WTC11 (cell line): ENCODE data around the gene PGF. TPM values are rescaled to one million over a fixed set of nuclear protein-coding genes. Genes with fewer than 3 reads are reported as not detected.

Experiments
- ATAC-seq: fragments of 200-7000 bp; cut with Tn5 transposase; 2 replicates; pipeline ENCODE4 v1.10.0; 2021; ENCODE audit warnings: mild to moderate bottlenecking, moderate library complexity
- CTCF ChIA-PET: fragments of 300-600 bp; sonication (Branson Sonifier 250); formaldehyde crosslinking; loops from one replicate; lab custom pipeline; 2021; ENCODE audit warnings: antibody characterized with exemption; lab: Charles Lee
- POLR2A ChIA-PET: fragments of 350-600 bp; sonication (Branson Sonifier 250); formaldehyde crosslinking; loops from one replicate; lab custom pipeline; 2021; ENCODE audit warnings: antibody characterized with exemption; lab: Charles Lee
- DNase-seq: peaks from one replicate; pipeline ENCODE4 v3.0.0; 2021; ENCODE audit warnings: low spot score
- H3K27ac Mint-ChIP-seq: 2 replicates; pipeline ENCODE4 v1.8.0; 2021; ENCODE audit warnings: mixed read lengths
- H3K27me3 Mint-ChIP-seq: 2 replicates; pipeline ENCODE4 v1.8.0; 2021; ENCODE audit warnings: low read depth, mild to moderate bottlenecking, moderate library complexity, mixed read lengths
- H3K36me3 Mint-ChIP-seq: 2 replicates; pipeline ENCODE4 v1.8.0; 2021; ENCODE audit warnings: mixed read lengths
- H3K4me1 Mint-ChIP-seq: 2 replicates; pipeline ENCODE4 v1.8.0; 2022; ENCODE audit warnings: mixed read lengths
- H3K4me3 Mint-ChIP-seq: 2 replicates; pipeline ENCODE4 v1.8.0; 2021; ENCODE audit warnings: mild to moderate bottlenecking, moderate library complexity, mixed read lengths
- H3K9me3 Mint-ChIP-seq: 2 replicates; pipeline ENCODE4 v1.8.0; 2021; ENCODE audit warnings: mixed read lengths
- ELF4 ChIP-seq: sonication (generic); formaldehyde crosslinking; IDR thresholded peaks from 2 replicates; pipeline ENCODE4 v1.8.1; 2022; ENCODE audit warnings: low read depth, mild to moderate bottlenecking, moderate library complexity, missing genetic modification reagents
- ESRRA ChIP-seq: sonication (generic); formaldehyde crosslinking; IDR thresholded peaks from 2 replicates; pipeline ENCODE4 v1.8.1; 2022; ENCODE audit warnings: mild to moderate bottlenecking, missing genetic modification reagents, borderline replicate concordance
- ETV6 ChIP-seq: sonication (generic); formaldehyde crosslinking; IDR thresholded peaks from 2 replicates; pipeline ENCODE4 v1.8.1; 2022; ENCODE audit warnings: mild to moderate bottlenecking, missing genetic modification reagents
- FOXP1 ChIP-seq: sonication (generic); formaldehyde crosslinking; IDR thresholded peaks from 2 replicates; pipeline ENCODE4 v1.8.0; 2022; ENCODE audit warnings: missing genetic modification reagents, mild to moderate bottlenecking, moderate library complexity, borderline replicate concordance
- GABPB1 ChIP-seq: sonication (generic); formaldehyde crosslinking; IDR thresholded peaks from 2 replicates; pipeline ENCODE4 v1.8.1; 2023; ENCODE audit warnings: mild to moderate bottlenecking, missing genetic modification reagents
- GRHL2 ChIP-seq: fragments of 250-450 bp; sonication (Bioruptor Pico); IDR thresholded peaks from 2 replicates; pipeline ENCODE4 v1.8.0; 2022; ENCODE audit warnings: mild to moderate bottlenecking, moderate library complexity; ENCODE audit not compliant: insufficient replicate concordance, severe bottlenecking
- HMGXB4 ChIP-seq: sonication (generic); formaldehyde crosslinking; IDR thresholded peaks from 2 replicates; pipeline ENCODE4 v1.8.1; 2023; ENCODE audit warnings: mild to moderate bottlenecking, moderate library complexity, missing genetic modification reagents
- IRF1 ChIP-seq: sonication (generic); formaldehyde crosslinking; IDR thresholded peaks from 2 replicates; pipeline ENCODE4 v1.8.0; 2023; ENCODE audit warnings: missing genetic modification reagents
- NFATC4 ChIP-seq: fragments of 250-450 bp; sonication (Bioruptor Pico); IDR thresholded peaks from 2 replicates; pipeline ENCODE4 v1.9.0; 2021; ENCODE audit warnings: mild to moderate bottlenecking
- STAT6 ChIP-seq: sonication (generic); formaldehyde crosslinking; conservative IDR thresholded peaks from 2 replicates; pipeline ENCODE4 v1.8.1; 2023; ENCODE audit warnings: mild to moderate bottlenecking, low read depth, missing genetic modification reagents, moderate library complexity
- TEAD1 ChIP-seq: sonication (generic); formaldehyde crosslinking; IDR thresholded peaks from 2 replicates; pipeline ENCODE4 v1.8.0; 2022; ENCODE audit warnings: mild to moderate bottlenecking, missing genetic modification reagents
- ZNF416 ChIP-seq: fragments of 250-450 bp; sonication (Bioruptor Pico); IDR thresholded peaks from 2 replicates; pipeline ENCODE4 v1.9.0; 2021; ENCODE audit warnings: mild to moderate bottlenecking, inconsistent platforms
- ZNF423 ChIP-seq: fragments of 250-450 bp; sonication (Bioruptor Pico); IDR thresholded peaks from 2 replicates; pipeline ENCODE4 v2.1.2; 2022; ENCODE audit warnings: mild to moderate bottlenecking, moderate library complexity
- ZNF671 ChIP-seq: fragments of 250-450 bp; sonication (Bioruptor Pico); IDR thresholded peaks from 2 replicates; pipeline ENCODE4 v1.8.0; 2021; ENCODE audit warnings: mild to moderate bottlenecking
- total RNA-seq: library from RNA; stranded (reverse); gene quantifications from 3 replicates; pipeline ENCODE4 v1.2.3, GENCODE V29; 2021
- TF ChIP-seq, protein P1 (sequence below): sonication (generic); formaldehyde crosslinking; IDR thresholded peaks from 2 replicates; pipeline ENCODE4 v1.8.1; 2023; ENCODE audit warnings: mild to moderate bottlenecking, missing genetic modification reagents, moderate library complexity
- TF ChIP-seq, protein P2 (sequence below): fragments of 250-450 bp; sonication (Bioruptor Pico); IDR thresholded peaks from 2 replicates; pipeline ENCODE4 v1.9.0; 2021; ENCODE audit warnings: mild to moderate bottlenecking
- TF ChIP-seq, protein P3 (sequence below): sonication (generic); formaldehyde crosslinking; IDR thresholded peaks from 2 replicates; pipeline ENCODE4 v1.8.1; 2022; ENCODE audit warnings: missing genetic modification reagents, borderline replicate concordance

The PGF gene
- total RNA-seq, 1 experiment from 2014 or later, result 6.7 TPM

DNA sequence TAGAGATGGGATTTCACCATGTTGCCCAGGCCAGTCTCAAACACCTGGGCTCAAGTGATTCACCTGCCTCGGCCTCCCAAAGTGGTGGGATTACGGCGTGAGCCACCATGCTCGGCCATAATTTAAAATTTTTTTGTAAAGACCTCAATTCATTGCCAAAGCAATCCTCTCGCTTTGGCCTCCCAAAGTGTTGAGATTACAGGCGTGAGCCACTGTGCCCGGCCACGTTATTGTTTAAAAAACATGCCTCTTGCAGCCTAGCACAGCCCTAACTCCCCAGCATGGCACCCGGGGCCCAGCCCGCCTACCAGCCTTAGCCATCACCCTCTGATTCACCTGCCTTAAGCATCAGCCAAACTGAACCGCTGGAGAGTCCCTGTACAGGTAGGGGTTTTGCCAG is 19.2 kb downstream of the PGF start:
- H3K4me1 Mint-ChIP-seq, result 0 out of 2 replicates have a peak, but pooled peaks cover 3% of the 10 kb centered on the region
- CTCF ChIA-PET, result interaction anchor here (1.1 to 2.5 kb wide), 6 partner anchors 9 to 75 kb away, joined by 3 to 23 read pairs (median 5); partner anchors contain the start of gene RPS6KL1
- TF ChIP-seq NFATC4 (no peak), HMGXB4 (no peak), ZNF423 (CRISPR knock-in tag) (no peak), ZNF671 (CRISPR knock-in tag) (no peak), STAT6 (no peak), TEAD1 (CRISPR knock-in tag) (no peak), GRHL2 (CRISPR knock-in tag) (no peak), ESRRA (no peak), ELF4 (CRISPR knock-in tag) (no peak)
- TF ChIP-seq, protein P1, sequence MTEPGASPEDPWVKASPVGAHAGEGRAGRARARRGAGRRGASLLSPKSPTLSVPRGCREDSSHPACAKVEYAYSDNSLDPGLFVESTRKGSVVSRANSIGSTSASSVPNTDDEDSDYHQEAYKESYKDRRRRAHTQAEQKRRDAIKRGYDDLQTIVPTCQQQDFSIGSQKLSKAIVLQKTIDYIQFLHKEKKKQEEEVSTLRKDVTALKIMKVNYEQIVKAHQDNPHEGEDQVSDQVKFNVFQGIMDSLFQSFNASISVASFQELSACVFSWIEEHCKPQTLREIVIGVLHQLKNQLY, result no peak
- TF ChIP-seq, protein P2, sequence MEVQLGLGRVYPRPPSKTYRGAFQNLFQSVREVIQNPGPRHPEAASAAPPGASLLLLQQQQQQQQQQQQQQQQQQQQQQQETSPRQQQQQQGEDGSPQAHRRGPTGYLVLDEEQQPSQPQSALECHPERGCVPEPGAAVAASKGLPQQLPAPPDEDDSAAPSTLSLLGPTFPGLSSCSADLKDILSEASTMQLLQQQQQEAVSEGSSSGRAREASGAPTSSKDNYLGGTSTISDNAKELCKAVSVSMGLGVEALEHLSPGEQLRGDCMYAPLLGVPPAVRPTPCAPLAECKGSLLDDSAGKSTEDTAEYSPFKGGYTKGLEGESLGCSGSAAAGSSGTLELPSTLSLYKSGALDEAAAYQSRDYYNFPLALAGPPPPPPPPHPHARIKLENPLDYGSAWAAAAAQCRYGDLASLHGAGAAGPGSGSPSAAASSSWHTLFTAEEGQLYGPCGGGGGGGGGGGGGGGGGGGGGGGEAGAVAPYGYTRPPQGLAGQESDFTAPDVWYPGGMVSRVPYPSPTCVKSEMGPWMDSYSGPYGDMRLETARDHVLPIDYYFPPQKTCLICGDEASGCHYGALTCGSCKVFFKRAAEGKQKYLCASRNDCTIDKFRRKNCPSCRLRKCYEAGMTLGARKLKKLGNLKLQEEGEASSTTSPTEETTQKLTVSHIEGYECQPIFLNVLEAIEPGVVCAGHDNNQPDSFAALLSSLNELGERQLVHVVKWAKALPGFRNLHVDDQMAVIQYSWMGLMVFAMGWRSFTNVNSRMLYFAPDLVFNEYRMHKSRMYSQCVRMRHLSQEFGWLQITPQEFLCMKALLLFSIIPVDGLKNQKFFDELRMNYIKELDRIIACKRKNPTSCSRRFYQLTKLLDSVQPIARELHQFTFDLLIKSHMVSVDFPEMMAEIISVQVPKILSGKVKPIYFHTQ (CRISPR knock-in tag), result no peak
- TF ChIP-seq, protein P3, sequence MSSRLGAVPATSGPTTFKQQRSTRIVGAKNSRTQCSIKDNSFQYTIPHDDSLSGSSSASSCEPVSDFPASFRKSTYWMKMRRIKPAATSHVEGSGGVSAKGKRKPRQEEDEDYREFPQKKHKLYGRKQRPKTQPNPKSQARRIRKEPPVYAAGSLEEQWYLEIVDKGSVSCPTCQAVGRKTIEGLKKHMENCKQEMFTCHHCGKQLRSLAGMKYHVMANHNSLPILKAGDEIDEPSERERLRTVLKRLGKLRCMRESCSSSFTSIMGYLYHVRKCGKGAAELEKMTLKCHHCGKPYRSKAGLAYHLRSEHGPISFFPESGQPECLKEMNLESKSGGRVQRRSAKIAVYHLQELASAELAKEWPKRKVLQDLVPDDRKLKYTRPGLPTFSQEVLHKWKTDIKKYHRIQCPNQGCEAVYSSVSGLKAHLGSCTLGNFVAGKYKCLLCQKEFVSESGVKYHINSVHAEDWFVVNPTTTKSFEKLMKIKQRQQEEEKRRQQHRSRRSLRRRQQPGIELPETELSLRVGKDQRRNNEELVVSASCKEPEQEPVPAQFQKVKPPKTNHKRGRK (CRISPR knock-in tag), result no peak
- TF ChIP-seq, all 79 proteins: peak for 0
- POLR2A ChIA-PET, result no interaction called here
- ATAC-seq (no peak), DNase-seq (no peak)
- Mint-ChIP-seq H3K36me3 (no peaks in the 10 kb centered on the region), H3K27ac (no peak overlapping the region), H3K4me3 (no peak overlapping the region), H3K9me3 (no peaks in the 10 kb centered on the region), H3K27me3 (no peaks in the 10 kb centered on the region; the same call in none of the 2 replicates)

DNA sequence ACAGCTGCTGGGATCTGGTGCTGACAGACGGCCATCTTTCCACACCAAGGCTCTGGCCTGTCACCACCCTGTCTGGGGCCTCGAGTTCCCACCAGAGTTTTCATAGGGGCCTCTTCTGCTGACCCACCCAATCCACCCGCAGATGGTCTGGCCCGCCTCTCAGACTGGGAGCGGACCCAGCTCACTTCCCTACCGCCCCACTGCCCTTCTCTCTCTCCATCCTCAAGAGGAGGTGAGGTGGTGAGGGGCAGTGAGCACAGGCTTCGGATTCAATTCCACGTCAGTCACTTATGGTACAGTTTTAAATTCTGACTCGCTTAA is 20.1 kb downstream of the PGF start:
- Mint-ChIP-seq H3K27ac (no peak overlapping the region), H3K4me3 (no peak overlapping the region), H3K4me1 (0 out of 2 replicates have a peak, but pooled peaks cover 3% of the 10 kb centered on the region), H3K27me3 (no peaks in the 10 kb centered on the region; the same call in none of the 2 replicates), H3K9me3 (no peaks in the 10 kb centered on the region), H3K36me3 (no peaks in the 10 kb centered on the region)
- ChIA-PET POLR2A (interaction anchor here (0.7 kb wide), 1 partner anchor 13 kb away, joined by 3 read pairs; the partner anchor contains the start of gene RPS6KL1), CTCF (interaction anchor here (1.7 to 2.5 kb wide), 3 partner anchors 10 to 12 kb away, joined by 6 to 23 read pairs (median 9); partner anchors contain the start of gene RPS6KL1)
- DNase-seq (no peak), ATAC-seq (no peak)
- TF ChIP-seq FOXP1 (CRISPR knock-in tag) (no peak), GABPB1 (no peak), ETV6 (CRISPR knock-in tag) (no peak), ZNF416 (no peak), IRF1 (CRISPR knock-in tag) (no peak)
